Peyer's patch (tissue), 4 donors: ENCODE results near the gene PFDN6. TPM values are rescaled to one million over a fixed set of nuclear protein-coding genes. Genes with fewer than 3 reads are reported as not detected.

ENCODE experiments used
- DNase-seq, 3 donors: peaks; one replicate each; pipeline ENCODE4 v3.0.0-alpha.2; 2017 to 2019
- H3K27ac ChIP-seq, 4 donors: fragments of 200-600 bp; sonication (generic); one replicate each; pipeline ENCODE4 v1.5.1; 2016 to 2019
- H3K27me3 ChIP-seq, 2 donors: fragments of 200-600 bp; sonication (generic); one replicate each; pipeline ENCODE4 v1.5.1; 2019
- H3K36me3 ChIP-seq, 3 donors: fragments of 200-600 bp; sonication (generic); one replicate each; pipeline ENCODE4 v1.5.1; 2016 to 2019
- H3K4me1 ChIP-seq, 4 donors: fragments of 200-600 bp; sonication (generic); one replicate each; pipeline ENCODE4 v1.5.1; 2016 to 2019
- H3K4me3 ChIP-seq, 4 donors: fragments of 200-600 bp; sonication (generic); 1 replicate in 3 of 4; 2 replicates in 1 of 4; pipeline ENCODE4 v1.5.1; 2016 to 2019; ENCODE audit warnings: mild to moderate bottlenecking in 1 of 4
- H3K9me3 ChIP-seq, 4 donors: fragments of 200-600 bp; sonication (generic); one replicate each; pipeline ENCODE4 v1.5.1; 2016 to 2019; ENCODE audit warnings: mild to moderate bottlenecking in 1 of 4
- POLR2A ChIP-seq, 2 donors: fragments of 450-650 bp; IDR thresholded peaks; one replicate each; pipeline ENCODE4 v1.5.1; 2017; ENCODE audit warnings: antibody characterized with exemption in 2 of 2, mild to moderate bottlenecking in 2 of 2, moderate library complexity in 2 of 2
- total RNA-seq, 4 donors: library from RNA; depleted of rRNA; stranded (reverse); fragments of >200 nt; gene quantifications; one replicate each; pipeline ENCODE4 v1.1.0, GENCODE V29; 2016
- TF ChIP-seq, protein P1 (sequence below), 6 experiments: fragments of 450-650 bp in 4 of 6; fragments of 200-600 bp in 2 of 6; sonication (generic) in 1 of 6; IDR thresholded peaks; one replicate each; pipeline ENCODE4 v1.5.1; 2017 to 2019; ENCODE audit warnings: antibody characterized with exemption in 6 of 6, mild to moderate bottlenecking in 3 of 6, moderate library complexity in 1 of 6

The PFDN6 gene
- total RNA-seq, 4 donors from 2014 or later = 12.4 to 24.8 (median 14.4) TPM

DNA sequence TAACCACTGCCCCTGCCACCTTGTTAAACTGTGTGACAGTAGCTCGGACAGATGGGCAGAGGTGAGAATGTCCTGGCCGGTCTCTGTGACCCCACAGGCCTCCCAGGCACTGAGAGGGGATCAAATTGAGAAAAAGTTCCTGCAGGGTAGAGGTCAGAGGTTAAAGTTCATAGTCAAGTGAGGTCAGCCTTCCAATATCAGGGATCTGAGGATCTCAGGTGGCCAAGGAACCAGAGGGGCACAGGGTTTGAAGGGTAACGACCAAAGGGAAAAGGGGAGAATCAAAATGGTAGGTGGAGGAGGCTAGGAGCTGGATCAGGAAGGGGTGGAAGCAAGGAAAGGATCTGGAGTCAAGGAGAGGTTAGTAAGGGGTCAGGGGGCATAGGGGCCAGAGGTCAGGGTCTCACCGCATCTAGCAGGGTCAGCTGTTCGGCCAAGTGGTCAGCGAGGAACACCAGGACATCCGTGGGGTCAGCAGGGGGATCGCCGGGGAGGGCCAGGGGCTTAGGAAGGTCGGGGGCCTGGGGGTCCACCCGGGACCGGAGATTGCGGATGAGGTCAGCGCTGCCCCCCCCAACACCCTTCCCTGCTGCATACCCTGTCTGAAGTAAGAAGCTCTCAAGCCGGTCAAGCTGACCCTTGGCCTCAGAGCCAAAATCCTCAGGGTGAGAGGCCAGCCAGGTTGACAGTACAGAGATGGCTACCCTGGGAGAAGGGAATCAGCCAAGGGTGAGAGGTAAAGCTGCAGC is 6.4 kb downstream of the PFDN6 start:
- peaks cover 0 to 42% (median 0%) of the 10 kb centered on the region in 3 donors for H3K36me3 ChIP-seq
- DNase-seq = no peak
- no peak overlapping the region for H3K27ac ChIP-seq
- peaks cover 0 to 21% (median 6%) of the 10 kb centered on the region in 4 donors for H3K4me1 ChIP-seq
- no peaks in the 10 kb centered on the region for H3K27me3 ChIP-seq
- H3K4me3 ChIP-seq = no peak overlapping the region
- no peak for TF ChIP-seq POLR2A (IDR thresholded peaks at IDR 0.05)
- TF ChIP-seq, protein P1, sequence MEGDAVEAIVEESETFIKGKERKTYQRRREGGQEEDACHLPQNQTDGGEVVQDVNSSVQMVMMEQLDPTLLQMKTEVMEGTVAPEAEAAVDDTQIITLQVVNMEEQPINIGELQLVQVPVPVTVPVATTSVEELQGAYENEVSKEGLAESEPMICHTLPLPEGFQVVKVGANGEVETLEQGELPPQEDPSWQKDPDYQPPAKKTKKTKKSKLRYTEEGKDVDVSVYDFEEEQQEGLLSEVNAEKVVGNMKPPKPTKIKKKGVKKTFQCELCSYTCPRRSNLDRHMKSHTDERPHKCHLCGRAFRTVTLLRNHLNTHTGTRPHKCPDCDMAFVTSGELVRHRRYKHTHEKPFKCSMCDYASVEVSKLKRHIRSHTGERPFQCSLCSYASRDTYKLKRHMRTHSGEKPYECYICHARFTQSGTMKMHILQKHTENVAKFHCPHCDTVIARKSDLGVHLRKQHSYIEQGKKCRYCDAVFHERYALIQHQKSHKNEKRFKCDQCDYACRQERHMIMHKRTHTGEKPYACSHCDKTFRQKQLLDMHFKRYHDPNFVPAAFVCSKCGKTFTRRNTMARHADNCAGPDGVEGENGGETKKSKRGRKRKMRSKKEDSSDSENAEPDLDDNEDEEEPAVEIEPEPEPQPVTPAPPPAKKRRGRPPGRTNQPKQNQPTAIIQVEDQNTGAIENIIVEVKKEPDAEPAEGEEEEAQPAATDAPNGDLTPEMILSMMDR (IDR thresholded peaks at IDR 0.05) = no peak
- H3K9me3 ChIP-seq = no peaks in the 10 kb centered on the region

DNA sequence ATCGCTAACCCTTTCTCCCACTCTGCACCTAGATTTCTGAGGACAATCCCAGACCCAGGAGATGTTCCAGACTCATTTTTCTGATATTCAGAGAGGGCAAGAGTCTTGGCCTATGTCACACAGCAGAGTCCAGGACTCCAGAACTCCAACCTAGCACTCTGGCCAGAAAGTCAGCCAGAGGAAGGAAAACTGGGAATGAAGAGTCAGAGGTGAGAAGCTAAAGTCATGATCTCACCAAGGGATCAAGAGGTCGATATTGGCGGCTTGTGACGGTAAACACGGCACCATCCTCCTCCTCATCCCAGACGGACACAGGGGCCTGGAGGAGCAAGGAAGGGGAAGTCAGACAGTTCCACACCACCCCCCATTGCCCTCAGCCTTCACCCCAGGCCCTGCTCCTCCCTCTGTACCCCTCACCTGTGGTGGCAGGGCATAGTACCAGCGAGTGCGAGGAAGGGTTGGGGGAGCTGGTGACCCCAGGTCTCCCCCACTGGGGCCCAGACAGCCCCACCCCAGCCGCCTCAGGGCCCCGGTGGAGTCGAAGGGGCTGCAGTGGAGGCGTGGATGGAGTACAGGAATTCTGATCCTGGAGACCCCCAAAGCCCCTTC is 7.5 kb downstream of the PFDN6 start:
- DNase-seq = no peak
- H3K4me3 ChIP-seq = peak overlapping the region in 3 of 4 donors; percentile 69 to 89 (median 86)
- peaks cover 0 to 22% (median 6%) of the 10 kb centered on the region in 4 donors for H3K4me1 ChIP-seq
- H3K36me3 ChIP-seq = peaks cover 0 to 35% (median 0%) of the 10 kb centered on the region in 3 donors
- no peaks in the 10 kb centered on the region for H3K9me3 ChIP-seq
- peak overlapping the region; percentile 93 to 96 (median 95) for H3K27ac ChIP-seq
- no peaks in the 10 kb centered on the region for H3K27me3 ChIP-seq
- TF ChIP-seq, protein P1 (IDR thresholded peaks at IDR 0.05) = no peak
- no peak for TF ChIP-seq POLR2A (IDR thresholded peaks at IDR 0.05)

DNA sequence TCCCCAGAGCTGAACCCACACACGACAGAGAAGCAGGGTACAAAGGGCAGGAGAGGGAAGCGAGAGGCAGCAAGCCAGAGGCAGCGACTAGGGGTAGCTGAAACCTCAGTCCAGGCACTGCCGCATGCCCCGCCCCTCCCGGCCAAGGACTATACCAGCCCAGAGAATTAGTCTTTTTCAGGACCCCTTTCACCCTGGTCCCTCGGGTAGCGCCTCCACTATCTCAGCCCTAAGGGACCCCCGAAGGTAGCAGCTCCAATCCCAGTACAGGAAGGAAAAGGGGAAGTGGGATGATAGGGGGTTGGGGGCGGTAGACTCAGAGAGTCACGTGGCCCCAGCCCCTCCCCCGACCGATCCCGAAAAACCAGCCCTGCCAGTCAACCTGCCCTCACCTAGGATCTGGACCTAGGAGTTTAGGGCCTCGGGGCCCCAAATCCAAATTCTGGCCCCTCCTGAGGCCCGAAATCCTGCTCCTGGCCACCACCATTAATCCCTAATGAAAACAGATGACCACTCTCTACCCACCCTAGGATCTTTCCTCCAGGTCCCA is 8.1 kb downstream of the PFDN6 start:
- Histone ChIP-seq H3K27me3 (no peaks in the 10 kb centered on the region), H3K4me3 (peak overlapping the region; percentile 69 to 89 (median 80)), H3K36me3 (peaks cover 0 to 35% (median 0%) of the 10 kb centered on the region in 3 donors), H3K27ac (peak overlapping the region; percentile 93 to 96 (median 95)), H3K4me1 (peaks cover 0 to 22% (median 6%) of the 10 kb centered on the region in 4 donors), H3K9me3 (no peaks in the 10 kb centered on the region)
- peak; percentile 41 to 66 (median 63) for DNase-seq
- TF ChIP-seq POLR2A (IDR thresholded peaks at IDR 0.05) = no peak
- TF ChIP-seq, protein P1 (IDR thresholded peaks at IDR 0.05) = no peak

DNA sequence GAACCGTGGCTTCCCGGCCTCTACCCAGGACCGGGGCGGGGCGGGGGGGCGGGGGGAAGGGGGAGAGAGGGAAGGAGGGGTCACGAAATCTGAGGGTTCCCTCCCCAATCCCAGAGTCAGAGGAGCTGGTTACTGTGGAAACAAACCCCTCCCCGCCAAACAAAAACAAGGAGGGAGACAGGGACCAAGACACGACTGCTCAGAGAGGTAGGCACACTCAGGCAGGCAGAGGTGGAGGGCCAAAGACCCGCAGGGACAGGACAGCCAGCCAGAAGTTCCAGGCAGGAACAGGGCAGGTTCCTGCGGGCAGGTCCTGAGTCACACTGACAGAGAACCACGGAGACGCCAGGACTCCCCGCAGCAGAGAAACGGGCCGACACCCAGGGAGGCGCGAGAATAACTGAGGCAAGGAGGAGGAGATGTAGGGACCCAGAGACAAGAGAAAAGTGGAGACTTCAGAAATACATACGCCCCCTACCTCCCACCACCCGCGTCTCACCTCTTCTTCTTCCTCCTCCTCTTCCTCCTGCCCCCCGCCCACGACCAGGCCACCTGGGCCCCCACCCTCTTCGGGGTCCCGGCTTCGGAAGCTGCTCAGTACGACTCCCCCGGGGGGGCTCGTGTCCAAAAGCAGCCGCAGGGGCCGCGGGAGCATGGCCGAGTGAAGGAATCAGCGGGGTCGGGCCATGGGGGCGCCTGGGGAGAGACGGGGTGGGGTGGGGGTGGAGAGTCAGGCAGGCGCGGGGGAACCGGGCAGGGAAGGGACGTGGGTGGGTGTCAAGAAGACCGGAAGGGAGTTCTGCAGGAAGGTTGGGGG is 8.8 kb downstream of the PFDN6 start:
- no peaks in the 10 kb centered on the region for H3K9me3 ChIP-seq
- peak overlapping the region; percentile 93 to 96 (median 95) for H3K27ac ChIP-seq
- peaks cover 0 to 35% (median 0%) of the 10 kb centered on the region in 3 donors for H3K36me3 ChIP-seq

More for the DNA sequence above, 8.8 kb downstream of the PFDN6 start:
- peak in 1 of 2 donors; percentile 23 for TF ChIP-seq POLR2A (IDR thresholded peaks at IDR 0.05)
- TF ChIP-seq, protein P1 (IDR thresholded peaks at IDR 0.05) = no peak
- no peaks in the 10 kb centered on the region for H3K27me3 ChIP-seq
- DNase-seq = peak; percentile 62 to 82 (median 67)
- peak overlapping the region; percentile 69 to 89 (median 80) for H3K4me3 ChIP-seq
- peaks cover 0 to 22% (median 6%) of the 10 kb centered on the region in 4 donors for H3K4me1 ChIP-seq
